MCF 10A (cell line): Measurements from ENCODE around the gene TUT4. TPM values are rescaled to one million over a fixed set of nuclear protein-coding genes. Genes with fewer than 3 reads are reported as not detected.

Experiments used
- BruUV-seq: library from RNA; stranded (reverse); fragments of 400-500 nt; replicated peaks from 2 replicates; lab custom pipeline; 2021; lab: Mats Ljungman, UMichigan
- CTCF ChIA-PET: fragments of 300-600 bp; sonication (Branson Sonifier 250); formaldehyde crosslinking; extraction: SDS; loops from one replicate; lab custom pipeline; 2021; ENCODE audit warnings: antibody characterized with exemption, inconsistent platforms; lab: Yijun Ruan, JAX
- POLR2A ChIA-PET: fragments of 300-600, 350-650 bp; sonication (Branson Sonifier 250); formaldehyde crosslinking; extraction: SDS; loops from one replicate; lab custom pipeline; 2020; ENCODE audit warnings: antibody characterized with exemption, inconsistent platforms; lab: Yijun Ruan, JAX
- DNase-seq: peaks from one replicate; pipeline ENCODE4 v3.0.0-alpha.2; 2018; ENCODE audit not compliant: unreplicated experiment
- H3K27ac Mint-ChIP-seq: one replicate; pipeline ENCODE4 v1.8.0; 2022; ENCODE audit warnings: mild to moderate bottlenecking, low read depth, mixed read lengths; ENCODE audit not compliant: unreplicated experiment
- H3K27me3 Mint-ChIP-seq: one replicate; pipeline ENCODE4 v1.8.0; 2022; ENCODE audit warnings: mixed read lengths; ENCODE audit not compliant: insufficient read depth, unreplicated experiment
- H3K36me3 Mint-ChIP-seq: one replicate; pipeline ENCODE4 v1.8.0; 2022; ENCODE audit warnings: mild to moderate bottlenecking, moderate library complexity, mixed read lengths; ENCODE audit not compliant: insufficient read depth, unreplicated experiment
- H3K4me1 Mint-ChIP-seq: one replicate; pipeline ENCODE4 v1.8.0; 2022; ENCODE audit warnings: mixed read lengths; ENCODE audit not compliant: insufficient read depth, unreplicated experiment
- H3K4me3 Mint-ChIP-seq: one replicate; pipeline ENCODE4 v1.8.0; 2022; ENCODE audit warnings: mild to moderate bottlenecking, moderate library complexity, mixed read lengths; ENCODE audit not compliant: unreplicated experiment
- H3K9me3 Mint-ChIP-seq: one replicate; pipeline ENCODE4 v1.8.0; 2022; ENCODE audit warnings: mixed read lengths; ENCODE audit not compliant: unreplicated experiment
- CTCF ChIP-seq: fragments of 200-600 bp; IDR thresholded peaks from one replicate; pipeline ENCODE4 v1.8.0; 2022; ENCODE audit warnings: antibody characterized with exemption, mild to moderate bottlenecking; ENCODE audit not compliant: unreplicated experiment
- intact Hi-C: fragments of 100-400 bp; cut with micrococcal nuclease; formaldehyde crosslinking; loops from 2 replicates; pipeline ENCODE4 v1.14.1; 2022
- total RNA-seq: library from RNA; stranded (reverse); gene quantifications from 2 replicates; pipeline ENCODE4 v1.2.3, GENCODE V29; 2022

Gene TUT4
- total RNA-seq, 1 experiment from 2014 or later = 90.7 TPM

GRCh38 chr1:52386458-52386857 is 166.4 kb downstream of the TUT4 start:
- Mint-ChIP-seq H3K4me3 (no peak overlapping the region), H3K36me3 (peaks cover 42% of the 10 kb centered on the region), H3K27me3 (no peaks in the 10 kb centered on the region), H3K9me3 (no peaks in the 10 kb centered on the region), H3K27ac (no peak overlapping the region), H3K4me1 (no peaks in the 10 kb centered on the region)
- ChIA-PET POLR2A (no interaction called here), CTCF (interaction anchor here (0.6 kb wide), 1 partner anchor 164 kb away, joined by 4 read pairs; no protein-coding TSS in a partner anchor)
- no TSS peak for BruUV-seq
- intact Hi-C loops = no loop called here
- TF ChIP-seq CTCF = no peak
- no peak for DNase-seq

GRCh38 chr1:52385376-52385775 is 167.5 kb downstream of the TUT4 start:
- CTCF ChIA-PET = no interaction called here
- TF ChIP-seq CTCF = no peak
- no peak overlapping the region for H3K27ac Mint-ChIP-seq
- POLR2A ChIA-PET = no interaction called here
- no peaks in the 10 kb centered on the region for H3K4me1 Mint-ChIP-seq
- H3K27me3 Mint-ChIP-seq = no peaks in the 10 kb centered on the region
- intact Hi-C loops = no loop called here
- BruUV-seq = no TSS peak
- peaks cover 42% of the 10 kb centered on the region for H3K36me3 Mint-ChIP-seq
- no peak for DNase-seq
- no peak overlapping the region for H3K4me3 Mint-ChIP-seq
- H3K9me3 Mint-ChIP-seq = no peaks in the 10 kb centered on the region

Other genes with a start within 250 kb of the TUT4 start
- gene CC2D1B, start 186.9 kb downstream of the TUT4 start, total RNA-seq = 28.4 and 29.5 TPM in 2 replicates
- gene ORC1, start 148.7 kb downstream of the TUT4 start, total RNA-seq = 1.8 and 2.7 TPM in 2 replicates
- gene PRPF38A, start 148.5 kb downstream of the TUT4 start, total RNA-seq = 63.8 TPM in 2 replicates
- gene GPX7, start 49.3 kb upstream of the TUT4 start, total RNA-seq = not detected in 2 replicates
- 0.26 TPM in 1 of 2 replicates, not detected in the other for gene SHISAL2A, start 80.1 kb upstream of the TUT4 start, total RNA-seq
- gene COA7, start 145.3 kb upstream of the TUT4 start, total RNA-seq = 28.0 and 38.9 TPM in 2 replicates
- 16.2 and 18.6 TPM in 2 replicates for gene ZYG11B, start 173.4 kb upstream of the TUT4 start, total RNA-seq